A549 treated with dexamethasone at 1 μM for 4 hours (cell line): ENCODE data around the gene NANOGP8. TPM values are rescaled to one million over a fixed set of nuclear protein-coding genes. Genes with fewer than 3 reads are reported as not detected.

Experiments used
- total RNA-seq: library from RNA; stranded (reverse); fragments of 200-300 nt; extraction: Qiagen RNA extraction; gene quantifications from 5 replicates; pipeline ENCODE4 v1.2.3, GENCODE V29; 2022

The NANOGP8 gene
- not detected in 5 replicates for total RNA-seq

GRCh38 chr15:35085176-35085919 is at the start of gene NANOGP8:
Gene NANOGP8 (minus strand): TSS chr15:35085295. CDS start chr15:35085110, 185 bp downstream.

Other genes starting within 250 kb of the NANOGP8 start
- gene AQR, start 115.6 kb downstream of the NANOGP8 start, total RNA-seq, result 27.6 to 39.9 TPM (median 38.4 TPM) in 5 replicates
- 13.5 to 20.7 TPM (median 18.0 TPM) in 5 replicates for gene ZNF770, start 97.0 kb downstream of the NANOGP8 start, total RNA-seq